Mesenchymal stem cell (in vitro differentiated cells and primary cell): ENCODE data around the gene HDAC11.
"Not testable (repeated sequence)": the region's sequence is repeated elsewhere in the genome, so short reads cannot be mapped to it uniquely, and the experiment has no call there.

Experiments
- DNase-seq: peaks from one replicate; pipeline ENCODE4 v3.0.0-alpha.2; 2013
- H2AFZ ChIP-seq: one replicate; pipeline ENCODE4 v1.6.1; 2013; ENCODE audit warnings: low read depth, mild to moderate bottlenecking, control low read depth, inconsistent platforms, low read length, moderate library complexity
- H2AK5ac ChIP-seq: 2 replicates; pipeline ENCODE4 v1.6.1; 2013; ENCODE audit warnings: low read length, moderate library complexity, mild to moderate bottlenecking, inconsistent platforms; ENCODE audit not compliant: severe bottlenecking
- H2BK120ac ChIP-seq: one replicate; pipeline ENCODE4 v1.6.1; 2013; ENCODE audit warnings: low read depth, mild to moderate bottlenecking, inconsistent platforms, low read length, moderate library complexity
- H2BK12ac ChIP-seq, 2 experiments: one replicate each; pipeline ENCODE4 v1.6.1; 2013; ENCODE audit warnings: inconsistent platforms in 2 of 2, low read length in 2 of 2, mild to moderate bottlenecking in 2 of 2, moderate library complexity in 2 of 2, control low read depth in 1 of 2
- H2BK15ac ChIP-seq: one replicate; pipeline ENCODE4 v1.6.1; 2013; ENCODE audit warnings: mild to moderate bottlenecking, low read depth, inconsistent platforms; ENCODE audit not compliant: poor library complexity, severe bottlenecking
- H2BK5ac ChIP-seq: 2 replicates; pipeline ENCODE4 v1.6.1; 2013; ENCODE audit warnings: low read depth, mild to moderate bottlenecking, low read length, control low read depth, inconsistent platforms; ENCODE audit not compliant: poor library complexity, severe bottlenecking
- H3K14ac ChIP-seq, 2 experiments: one replicate each; pipeline ENCODE4 v1.6.1; 2013; ENCODE audit warnings: inconsistent platforms in 2 of 2, low read length in 2 of 2, control low read depth in 1 of 2, mild to moderate bottlenecking in 1 of 2, moderate library complexity in 1 of 2
- H3K18ac ChIP-seq, 2 experiments: one replicate each; pipeline ENCODE4 v1.6.1; 2013; ENCODE audit warnings: inconsistent platforms in 2 of 2, low read length in 2 of 2, control low read depth in 1 of 2, low read depth in 1 of 2, mild to moderate bottlenecking in 1 of 2
- H3K23ac ChIP-seq, 2 experiments: one replicate each; pipeline ENCODE4 v1.6.1; 2013; ENCODE audit warnings: inconsistent platforms in 2 of 2, low read length in 2 of 2, mild to moderate bottlenecking in 2 of 2, moderate library complexity in 2 of 2, control low read depth in 1 of 2
- H3K27ac ChIP-seq: 2 replicates; pipeline ENCODE4 v1.5.1; 2013; ENCODE audit warnings: mild to moderate bottlenecking, moderate library complexity, low read length, control low read depth, inconsistent platforms; ENCODE audit not compliant: poor library complexity, severe bottlenecking
- H3K27me3 ChIP-seq, 2 experiments: 2 replicates each; pipeline versions ENCODE4 v1.6.1 to v1.7.0; 2013; ENCODE audit warnings: low read length in 2 of 2, mild to moderate bottlenecking in 2 of 2, moderate library complexity in 2 of 2, control low read depth in 1 of 2, inconsistent platforms in 1 of 2; ENCODE audit not compliant: control insufficient read depth in 1 of 2, insufficient read depth in 1 of 2
- H3K36me3 ChIP-seq, 2 experiments: 2 replicates each; pipeline versions ENCODE4 v1.6.1 to v1.7.0; 2013; ENCODE audit warnings: low read length in 2 of 2, control low read depth in 1 of 2, inconsistent platforms in 1 of 2, low read depth in 1 of 2, mild to moderate bottlenecking in 1 of 2; ENCODE audit not compliant: insufficient read depth in 2 of 2, control insufficient read depth in 1 of 2
- H3K4ac ChIP-seq, 2 experiments: one replicate each; pipeline ENCODE4 v1.6.1; 2013; ENCODE audit warnings: inconsistent platforms in 2 of 2, low read length in 2 of 2, mild to moderate bottlenecking in 2 of 2, moderate library complexity in 2 of 2, control low read depth in 1 of 2, low read depth in 1 of 2
- H3K4me1 ChIP-seq: 2 replicates; pipeline ENCODE4 v1.6.1; 2013; ENCODE audit warnings: low read depth, low read length, control low read depth; ENCODE audit not compliant: control insufficient read depth, insufficient read depth
- H3K4me2 ChIP-seq: 2 replicates; pipeline ENCODE4 v1.6.1; 2013; ENCODE audit warnings: low read length, mild to moderate bottlenecking, inconsistent platforms; ENCODE audit not compliant: poor library complexity, severe bottlenecking
- H3K4me3 ChIP-seq, 2 experiments: 2 replicates each; pipeline versions ENCODE4 v1.5.1 to v1.7.0; 2013; ENCODE audit warnings: low read length in 2 of 2, mild to moderate bottlenecking in 2 of 2, control low read depth in 1 of 2, low read depth in 1 of 2; ENCODE audit not compliant: insufficient read depth in 1 of 2
- H3K79me1 ChIP-seq: replicated peaks from 2 replicates; pipeline ENCODE4 v1.6.1; 2013; ENCODE audit warnings: mild to moderate bottlenecking, control low read depth, low read length, inconsistent platforms; ENCODE audit not compliant: poor library complexity, severe bottlenecking
- H3K9ac ChIP-seq: 2 replicates; pipeline ENCODE4 v1.7.0; 2013; ENCODE audit warnings: mild to moderate bottlenecking, low read length, moderate library complexity
- H3K9me3 ChIP-seq: 2 replicates; pipeline ENCODE4 v1.7.0; 2013; ENCODE audit warnings: mild to moderate bottlenecking, low read length; ENCODE audit not compliant: control insufficient read depth
- H4K8ac ChIP-seq: one replicate; pipeline ENCODE4 v1.6.1; 2013; ENCODE audit warnings: inconsistent platforms, mild to moderate bottlenecking, low read length, moderate library complexity
- H4K91ac ChIP-seq: one replicate; pipeline ENCODE4 v1.6.1; 2013; ENCODE audit warnings: mild to moderate bottlenecking, low read length, inconsistent platforms
- WGBS: methylation state at CpG from one replicate; pipeline ENCODE4 v1.1.7; 2013; ENCODE audit warnings: mixed read lengths; 5-methylcytosine and 5-hydroxymethylcytosine counted together

HDAC11 gene

GRCh38 chr3:13498354-13499060 lies 18.4 kb downstream of the HDAC11 start:
- H3K36me3 ChIP-seq = peaks cover 3 to 27% of the 10 kb centered on the region in 2 experiments
- no peak overlapping the region for H3K23ac ChIP-seq
- H4K8ac ChIP-seq = no peak overlapping the region
- no peak overlapping the region for H3K9ac ChIP-seq
- no peak overlapping the region for H2AFZ ChIP-seq
- DNase-seq = no peak
- no peak overlapping the region for H3K27ac ChIP-seq
- no peak overlapping the region for H3K14ac ChIP-seq
- no peaks in the 10 kb centered on the region for H3K9me3 ChIP-seq
- peaks cover 5% of the 10 kb centered on the region for H3K4me1 ChIP-seq
- H2BK5ac ChIP-seq = no peak overlapping the region
- H2BK12ac ChIP-seq = no peak overlapping the region
- H3K4ac ChIP-seq = peak overlapping the region in 1 of 2 experiments; percentile 7
- no peak overlapping the region for H4K91ac ChIP-seq
- H3K27me3 ChIP-seq = no peaks in the 10 kb centered on the region
- no peak overlapping the region for H2BK120ac ChIP-seq
- H3K4me2 ChIP-seq = no peak overlapping the region
- WGBS = 79% methylated on average over 14 of the region's 14 CpGs
- no peak overlapping the region for H2BK15ac ChIP-seq
- no peak overlapping the region for H2AK5ac ChIP-seq
- no peak overlapping the region for H3K18ac ChIP-seq
- no peaks in the 10 kb centered on the region for H3K79me1 ChIP-seq
- H3K4me3 ChIP-seq = no peak overlapping the region

- not testable (repeated sequence) for H2AFZ ChIP-seq, H4K91ac ChIP-seq, H3K27me3 ChIP-seq, H4K8ac ChIP-seq, H3K27ac ChIP-seq, H3K9me3 ChIP-seq, H3K4me2 ChIP-seq, H2BK12ac ChIP-seq, H3K79me1 ChIP-seq, H3K4me3 ChIP-seq, H2BK120ac ChIP-seq, H3K4me1 ChIP-seq, H3K14ac ChIP-seq, H2BK5ac ChIP-seq, H3K18ac ChIP-seq, H2BK15ac ChIP-seq, DNase-seq, H3K9ac ChIP-seq, H2AK5ac ChIP-seq, H3K23ac ChIP-seq, H3K4ac ChIP-seq
- H3K36me3 ChIP-seq = peaks cover 3 to 19% of the 10 kb centered on the region in 2 experiments
- WGBS = 97% methylated on average over 10 of the region's 11 CpGs
These were observed 19.1 kb downstream of the HDAC11 start for GRCh38 chr3:13499246-13499645.

GRCh38 chr3:13500133-13500885 lies 20.2 kb downstream of the HDAC11 start:
- H3K9me3 ChIP-seq = no peaks in the 10 kb centered on the region
- no peak overlapping the region for H2BK5ac ChIP-seq
- 68% methylated on average over 7 of the region's 15 CpGs for WGBS

GRCh38 chr3:13501056-13501455 lies 20.9 kb downstream of the HDAC11 start:
- H3K18ac ChIP-seq = no peak overlapping the region
- no peak overlapping the region for H3K27ac ChIP-seq
- WGBS = 88% methylated on average over 4 of the region's 4 CpGs
- no peak overlapping the region for H3K4me2 ChIP-seq
- peak overlapping the region; percentile 58 for H4K91ac ChIP-seq
- no peak overlapping the region for H3K4me3 ChIP-seq
- no peak overlapping the region for H2AK5ac ChIP-seq
- H3K9ac ChIP-seq = no peak overlapping the region
- H2BK5ac ChIP-seq = no peak overlapping the region
- H2BK12ac ChIP-seq = no peak overlapping the region
- H3K9me3 ChIP-seq = no peaks in the 10 kb centered on the region
- no peak overlapping the region for H2BK15ac ChIP-seq
- no peak for DNase-seq
- no peaks in the 10 kb centered on the region for H3K79me1 ChIP-seq
- H4K8ac ChIP-seq = no peak overlapping the region
- H3K27me3 ChIP-seq = no peaks in the 10 kb centered on the region
- no peak overlapping the region for H2BK120ac ChIP-seq
- H3K36me3 ChIP-seq = peaks cover 3 to 21% of the 10 kb centered on the region in 2 experiments
- no peak overlapping the region for H3K14ac ChIP-seq
- H3K4me1 ChIP-seq = peaks cover 22% of the 10 kb centered on the region
- H3K23ac ChIP-seq = no peak overlapping the region
- no peak overlapping the region for H3K4ac ChIP-seq
- no peak overlapping the region for H2AFZ ChIP-seq

More at GRCh38 chr3:13500133-13500885, 20.2 kb downstream of the HDAC11 start:
- Histone ChIP-seq H3K4me2 (no peak overlapping the region), H2AK5ac (no peak overlapping the region), H4K8ac (no peak overlapping the region), H2BK15ac (no peak overlapping the region), H3K14ac (no peak overlapping the region), H3K27me3 (no peaks in the 10 kb centered on the region), H3K79me1 (no peaks in the 10 kb centered on the region), H3K36me3 (peaks cover 3 to 20% of the 10 kb centered on the region in 2 experiments), H3K4me1 (peaks cover 19% of the 10 kb centered on the region), H3K27ac (no peak overlapping the region), H4K91ac (no peak overlapping the region), H3K4me3 (no peak overlapping the region), H3K4ac (no peak overlapping the region), H2AFZ (no peak overlapping the region), H3K18ac (no peak overlapping the region), H2BK120ac (no peak overlapping the region), H3K23ac (no peak overlapping the region), H3K9ac (no peak overlapping the region), H2BK12ac (peak overlapping the region in 1 of 2 experiments; percentile 21)
- DNase-seq = peak; percentile 29
